HG02970 (cell line): ENCODE results near the gene SH3BP5L.
A peak's percentile ranks its signal among the peaks of the same experiment; 100 is the strongest.
"Not testable (repeated sequence)": the region's sequence is repeated elsewhere in the genome, so short reads cannot be mapped to it uniquely, and the experiment has no call there.

Source experiments
- ATAC-seq: cut with Tn5 transposase; IDR thresholded peaks from one replicate; pipeline ENCODE4 v1.9.1; 2021; ENCODE audit warnings: mild to moderate bottlenecking, moderate library complexity, moderate number of reproducible peaks; ENCODE audit not compliant: unreplicated experiment, low FRiP score

Gene SH3BP5L

DNA sequence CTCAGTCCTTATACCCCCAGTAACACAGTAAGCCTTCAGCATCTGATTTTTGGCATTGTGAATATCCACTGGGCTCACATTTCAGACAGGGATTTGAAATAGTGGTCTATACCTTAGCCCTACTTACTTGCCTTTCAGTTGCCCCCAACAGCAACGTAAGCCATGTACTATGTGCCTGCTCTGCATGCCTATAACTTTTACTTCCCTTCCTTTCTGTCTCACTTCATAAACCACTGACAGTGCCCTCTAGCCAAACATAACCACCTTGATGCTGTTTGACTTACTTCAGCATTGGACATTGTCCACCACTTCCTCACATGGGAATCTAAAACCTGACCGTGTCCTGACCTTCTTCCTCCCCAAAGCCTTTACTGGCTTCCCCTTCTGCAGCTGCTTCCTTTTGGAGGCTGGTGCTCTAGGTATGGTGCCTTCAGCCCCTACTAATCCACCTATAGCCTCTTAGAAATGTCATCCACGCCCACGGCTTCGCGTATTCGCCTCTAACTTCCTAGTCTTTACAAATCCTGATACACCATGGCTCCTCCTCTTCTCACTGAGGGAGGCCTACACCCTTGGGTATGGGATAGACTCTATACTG lies 8.7 kb upstream of the SH3BP5L start:
- no peak for ATAC-seq

DNA sequence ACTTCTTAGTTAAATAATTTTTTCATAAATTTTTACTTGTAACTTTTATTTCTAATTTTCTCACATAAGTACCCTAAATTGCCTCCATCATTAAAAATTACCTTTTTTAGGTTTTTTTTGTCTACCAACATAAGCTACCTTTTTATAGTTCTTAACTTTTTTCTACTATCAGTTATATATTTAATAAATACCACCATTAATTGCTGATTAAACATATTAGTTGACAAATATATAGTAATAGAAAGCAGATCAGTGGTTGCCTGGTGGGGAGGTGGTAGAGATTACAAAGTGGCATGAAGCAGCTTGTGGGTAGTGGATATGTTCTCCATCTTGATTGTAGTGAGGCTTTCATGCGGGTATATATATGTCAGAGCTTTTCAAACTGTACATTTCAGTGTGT lies 6.1 kb upstream of the SH3BP5L start:
- ATAC-seq = no peak

DNA sequence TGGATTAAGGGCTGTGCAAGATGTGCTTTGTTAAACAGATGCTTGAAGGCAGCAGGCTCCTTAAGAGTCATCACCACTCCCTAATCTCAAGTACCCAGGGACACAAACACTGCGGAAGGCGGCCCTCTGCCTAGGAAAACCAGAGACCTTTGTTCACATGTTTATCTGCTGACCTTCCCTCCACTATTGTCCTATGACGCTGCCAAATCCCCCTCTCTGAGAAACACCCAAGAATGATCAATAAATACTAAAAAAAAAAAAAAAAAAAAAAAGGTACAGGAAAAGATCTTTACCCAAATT lies 5.0 kb upstream of the SH3BP5L start:
- not testable (repeated sequence) for ATAC-seq

DNA sequence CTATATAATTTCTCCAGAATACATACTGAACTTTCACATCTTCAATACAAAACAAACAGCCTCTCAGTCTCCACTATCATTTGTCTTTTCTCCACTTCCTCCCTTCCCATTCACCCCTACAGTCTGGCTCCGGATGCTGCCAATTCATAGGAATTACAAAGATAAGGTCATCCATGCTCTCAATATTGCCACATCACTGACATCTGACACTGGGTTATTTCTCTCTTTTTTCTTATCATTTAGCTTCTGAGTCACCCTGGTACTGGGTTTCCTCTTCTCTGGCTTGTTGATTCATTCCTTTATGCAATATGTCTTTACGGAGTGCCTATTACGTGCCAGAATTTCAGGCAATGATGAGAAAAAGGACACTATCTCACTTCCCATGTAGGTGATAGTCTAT lies 3.1 kb upstream of the SH3BP5L start:
- ATAC-seq = no peak

DNA sequence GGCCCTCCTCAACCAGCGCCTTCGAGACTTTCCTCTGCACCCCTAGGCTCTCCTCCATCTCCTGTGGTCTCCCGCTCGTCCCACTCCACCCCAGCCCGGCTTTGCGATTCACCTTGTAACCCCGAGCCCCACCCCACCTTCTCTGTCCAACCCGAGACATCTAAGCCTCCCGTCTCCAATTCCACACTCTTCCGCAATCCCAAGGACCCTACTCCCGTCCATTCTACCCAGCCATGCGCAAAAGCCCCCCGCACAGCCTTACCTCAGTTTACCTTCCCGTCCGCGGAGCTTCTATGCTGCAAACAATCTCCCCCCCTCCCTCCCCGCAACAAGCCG lies 174 bp downstream of the SH3BP5L start:
- peak; percentile 1 for ATAC-seq

DNA sequence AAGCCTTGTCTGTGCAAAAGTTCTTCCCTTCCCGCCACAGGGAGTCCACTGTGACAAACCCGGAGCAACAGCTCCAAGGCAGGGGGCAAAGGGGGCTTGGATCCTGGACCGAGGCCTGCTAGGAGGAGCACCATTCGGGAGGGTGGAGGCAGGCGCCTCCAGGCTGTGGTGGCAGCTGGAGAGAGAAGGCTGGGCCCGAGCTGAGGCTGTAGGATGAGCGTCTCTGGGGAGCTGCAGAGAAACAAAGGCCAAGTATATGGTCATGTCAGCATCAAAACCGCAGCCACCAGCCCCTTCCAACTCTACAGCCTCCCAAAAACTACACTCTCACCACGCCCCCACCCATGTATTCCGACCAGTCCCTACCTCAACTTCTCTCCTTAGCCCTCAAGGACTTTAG lies 579 bp downstream of the SH3BP5L start:
- no peak for ATAC-seq

DNA sequence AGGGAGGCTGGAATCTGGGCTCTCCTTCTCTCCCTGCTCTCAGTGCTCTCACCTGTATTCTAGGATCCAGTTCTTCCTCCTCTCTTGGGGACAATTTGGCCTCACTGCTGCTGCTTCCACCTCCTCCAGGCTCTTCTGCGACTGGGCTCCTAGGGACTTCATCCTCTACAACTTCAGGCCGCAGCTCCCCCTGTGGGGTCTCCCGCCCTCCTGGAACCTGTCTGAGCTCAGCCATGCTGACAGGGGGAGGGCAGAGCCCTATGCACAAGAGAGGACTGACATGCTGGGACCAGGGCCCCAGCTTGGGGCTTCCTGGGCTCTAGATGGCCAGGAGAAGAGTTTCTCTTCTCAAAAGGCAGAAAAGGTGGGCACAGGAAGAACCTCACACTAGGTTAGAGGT lies 1.0 kb downstream of the SH3BP5L start:
- ATAC-seq = no peak

DNA sequence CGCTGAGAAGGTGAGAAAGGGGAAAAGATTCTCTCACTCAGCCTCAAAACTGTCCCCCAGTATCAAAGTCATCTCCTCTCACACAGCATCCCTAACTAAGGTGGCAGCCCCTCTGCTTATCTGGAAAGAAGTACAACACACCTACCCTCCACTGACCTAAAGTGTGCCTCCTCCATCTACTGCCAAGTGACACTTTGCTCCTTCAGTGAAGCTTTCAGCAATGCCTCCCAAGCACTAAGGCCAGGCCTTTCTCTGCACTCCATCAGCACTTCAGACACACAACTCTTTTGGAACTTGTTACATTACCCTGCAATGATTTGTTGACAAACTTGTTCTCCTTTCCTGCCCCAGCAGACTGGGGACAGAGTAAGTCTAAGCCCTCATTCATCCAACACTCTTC lies 1.4 kb downstream of the SH3BP5L start:
- ATAC-seq = no peak

DNA sequence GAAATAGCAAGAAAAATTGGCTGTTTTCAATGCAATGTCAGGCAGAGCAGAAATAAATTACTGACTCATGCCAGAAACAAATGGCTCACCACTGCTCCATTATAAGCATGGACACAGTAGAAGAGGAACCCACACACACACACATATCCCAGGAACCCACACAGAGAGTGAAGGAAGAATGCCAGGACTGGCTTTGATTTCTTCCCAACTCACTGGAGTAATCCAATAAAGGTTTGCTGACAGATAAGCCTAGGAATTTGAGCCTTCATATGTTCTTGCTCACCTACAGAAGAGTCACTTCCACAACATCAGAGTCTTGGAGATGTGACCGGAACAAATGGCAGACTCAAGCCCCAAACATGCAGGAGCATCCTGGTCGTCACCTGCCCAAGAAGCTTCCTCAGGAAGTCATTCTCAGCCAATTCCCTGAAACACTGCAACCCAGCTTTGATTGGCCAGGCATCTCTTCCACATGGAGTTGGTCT lies 2.2 kb downstream of the SH3BP5L start:
- no peak for ATAC-seq

DNA sequence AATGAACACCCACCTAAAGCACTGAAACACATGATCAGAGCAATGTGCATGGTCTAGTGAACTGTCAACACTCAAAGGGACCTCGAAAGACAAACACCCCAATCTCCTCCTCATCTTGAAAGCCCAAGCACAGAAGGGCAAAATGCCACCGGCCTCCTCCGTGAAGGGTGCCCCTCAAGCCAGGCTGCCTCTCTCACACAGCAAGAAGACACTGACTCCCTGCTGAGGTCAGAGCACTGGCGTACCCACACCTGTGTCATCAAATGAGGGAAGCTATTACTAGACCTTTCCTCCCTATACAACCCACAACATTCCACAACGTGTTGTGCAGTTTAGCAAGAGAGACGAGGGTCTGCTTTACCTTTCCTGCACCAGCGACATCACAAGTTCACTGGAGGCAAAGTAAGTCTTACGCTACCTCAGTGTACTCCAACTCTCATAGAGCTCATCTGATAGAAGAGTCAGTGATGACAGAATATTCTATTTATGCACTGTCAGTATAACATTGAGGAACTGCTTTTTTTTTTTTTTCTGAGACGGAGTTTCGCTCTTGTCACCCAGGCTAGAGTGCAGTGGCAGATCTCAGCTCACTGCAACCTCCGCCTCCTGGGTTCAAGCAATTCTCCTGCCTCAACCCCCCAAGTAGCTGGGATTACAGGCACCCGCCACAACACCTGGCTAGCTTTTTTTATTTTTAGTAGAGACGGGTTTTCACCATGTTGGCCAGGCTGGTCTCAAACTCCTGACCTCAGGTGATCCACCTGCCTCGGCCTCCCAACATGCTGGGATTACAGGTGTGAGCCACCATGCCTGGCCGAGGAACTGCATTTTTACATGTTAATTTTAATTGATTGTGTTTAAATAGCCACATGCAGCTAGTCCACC lies 3.3 kb downstream of the SH3BP5L start:
- no peak for ATAC-seq

DNA sequence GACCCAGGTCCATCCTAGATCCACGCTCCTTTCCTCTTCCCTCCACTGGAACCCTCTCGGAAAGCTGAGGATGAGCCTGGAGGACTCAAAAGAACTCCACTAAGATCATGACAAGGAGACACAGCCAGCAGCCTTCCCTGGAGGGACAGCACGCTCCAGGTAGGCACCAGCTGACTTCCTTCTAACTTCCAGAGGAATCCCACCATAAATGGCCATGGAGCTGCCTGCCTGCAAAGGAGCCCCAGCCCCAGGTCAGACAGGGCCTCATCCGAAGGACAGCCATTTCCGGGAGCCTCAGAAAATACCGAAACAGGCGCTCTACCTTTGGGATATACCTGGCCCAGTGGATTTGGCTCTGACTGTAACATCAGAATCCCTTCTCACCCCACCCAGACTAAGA lies 4.1 kb downstream of the SH3BP5L start:
- ATAC-seq = no peak

DNA sequence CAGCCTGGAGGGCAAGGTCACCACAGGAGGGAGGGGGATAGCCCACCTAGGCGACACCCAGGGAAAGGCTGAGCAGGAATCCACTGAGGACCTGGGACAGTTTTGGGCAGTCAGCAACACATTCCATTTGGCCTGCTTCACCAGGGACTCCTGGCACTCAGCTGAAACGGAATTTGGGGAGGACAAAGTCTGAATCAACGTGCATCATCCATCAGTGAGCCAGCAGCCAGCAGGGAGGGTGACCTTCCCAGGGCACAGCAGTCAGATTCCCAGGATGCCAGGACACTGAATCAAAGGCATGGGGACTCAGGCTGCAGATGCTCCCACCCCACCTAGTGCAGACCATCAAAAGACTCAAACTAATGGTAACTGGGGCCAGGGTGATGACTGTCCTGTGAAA lies 4.6 kb downstream of the SH3BP5L start:
- ATAC-seq = no peak

DNA sequence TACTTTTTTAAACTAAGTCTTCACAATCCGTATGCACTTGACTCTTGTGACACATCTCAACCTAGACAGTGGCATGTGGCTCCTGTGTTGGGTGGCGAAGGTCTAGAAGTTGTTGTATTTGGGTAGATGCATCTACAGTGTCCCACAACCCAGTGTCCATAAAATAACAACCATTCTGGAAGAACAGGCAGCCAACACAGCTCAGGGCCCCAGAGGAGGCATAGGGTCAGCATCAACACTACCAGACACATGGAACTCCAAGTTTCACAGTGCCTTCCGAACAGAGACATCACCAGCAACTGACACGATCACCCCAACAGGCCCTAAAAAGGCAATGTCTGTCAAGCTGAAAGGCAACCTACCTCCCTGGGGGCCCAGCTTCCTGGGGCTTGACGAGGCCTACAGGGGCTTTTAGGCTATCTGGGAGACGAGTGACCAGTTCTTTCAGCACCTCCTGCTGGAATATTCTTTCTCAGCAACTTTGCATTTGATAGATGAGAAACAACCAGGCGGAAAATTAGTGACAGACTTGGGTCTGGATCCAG lies 5.6 kb downstream of the SH3BP5L start:
- ATAC-seq = no peak

DNA sequence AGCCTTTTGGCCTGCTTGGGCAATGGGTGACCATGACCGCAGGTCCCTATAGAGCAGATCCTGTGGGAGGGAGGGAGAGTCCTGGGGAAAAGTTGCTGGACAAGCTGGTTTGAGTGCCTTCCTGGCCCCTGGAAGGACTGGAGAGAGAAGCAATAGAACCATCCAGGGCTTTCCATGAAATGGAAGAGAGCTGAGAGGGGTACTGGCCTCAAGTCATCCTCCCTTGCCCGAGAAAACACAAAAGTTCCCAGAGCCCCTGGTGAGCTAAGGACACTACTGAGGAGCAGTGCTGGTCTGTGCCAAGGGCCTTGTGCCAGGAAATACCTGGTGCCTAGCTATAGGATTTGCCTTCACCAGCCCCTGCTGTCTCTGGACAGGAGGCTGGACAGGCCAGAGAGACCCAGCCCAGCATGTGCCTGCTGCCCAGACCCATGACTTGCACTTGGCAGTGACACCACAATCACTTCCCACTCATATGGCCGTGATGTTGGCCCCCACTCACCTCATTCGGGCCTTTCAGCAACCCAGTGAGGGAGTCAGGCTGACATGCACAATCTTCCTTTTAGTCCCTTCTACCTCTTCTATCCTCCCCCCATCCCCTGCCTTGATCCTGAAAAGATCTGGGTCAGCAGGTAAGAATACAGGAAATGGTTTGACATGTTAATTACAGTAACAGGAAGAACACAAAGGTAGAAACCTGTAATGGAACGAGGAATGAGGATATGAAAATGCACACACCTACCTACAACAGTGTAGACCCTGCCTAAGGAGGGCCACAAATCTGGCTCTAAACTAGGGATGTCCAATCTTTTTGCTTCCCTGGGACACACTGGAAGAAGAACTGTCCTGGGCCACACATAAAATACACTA lies 7.0 kb downstream of the SH3BP5L start:
- ATAC-seq = no peak

DNA sequence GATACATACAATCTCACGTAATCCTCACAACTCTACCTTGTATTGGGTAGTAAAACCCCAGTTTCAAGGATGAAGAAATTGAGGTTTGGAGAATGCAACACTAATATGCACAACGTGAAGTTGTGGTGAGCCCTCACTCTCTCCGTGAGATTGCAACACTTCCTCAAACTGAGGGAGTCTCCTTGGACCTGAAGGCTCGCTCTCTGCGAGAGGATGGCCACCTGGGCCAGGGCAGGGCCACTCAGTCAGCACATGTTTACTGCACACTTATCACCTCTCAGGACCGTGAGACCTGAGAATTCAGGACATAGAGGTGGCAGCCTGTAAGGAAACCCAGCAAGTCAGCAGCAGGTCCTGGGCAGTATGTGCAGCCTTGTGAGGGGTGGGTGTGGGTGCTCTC lies 8.7 kb downstream of the SH3BP5L start:
- ATAC-seq = no peak

DNA sequence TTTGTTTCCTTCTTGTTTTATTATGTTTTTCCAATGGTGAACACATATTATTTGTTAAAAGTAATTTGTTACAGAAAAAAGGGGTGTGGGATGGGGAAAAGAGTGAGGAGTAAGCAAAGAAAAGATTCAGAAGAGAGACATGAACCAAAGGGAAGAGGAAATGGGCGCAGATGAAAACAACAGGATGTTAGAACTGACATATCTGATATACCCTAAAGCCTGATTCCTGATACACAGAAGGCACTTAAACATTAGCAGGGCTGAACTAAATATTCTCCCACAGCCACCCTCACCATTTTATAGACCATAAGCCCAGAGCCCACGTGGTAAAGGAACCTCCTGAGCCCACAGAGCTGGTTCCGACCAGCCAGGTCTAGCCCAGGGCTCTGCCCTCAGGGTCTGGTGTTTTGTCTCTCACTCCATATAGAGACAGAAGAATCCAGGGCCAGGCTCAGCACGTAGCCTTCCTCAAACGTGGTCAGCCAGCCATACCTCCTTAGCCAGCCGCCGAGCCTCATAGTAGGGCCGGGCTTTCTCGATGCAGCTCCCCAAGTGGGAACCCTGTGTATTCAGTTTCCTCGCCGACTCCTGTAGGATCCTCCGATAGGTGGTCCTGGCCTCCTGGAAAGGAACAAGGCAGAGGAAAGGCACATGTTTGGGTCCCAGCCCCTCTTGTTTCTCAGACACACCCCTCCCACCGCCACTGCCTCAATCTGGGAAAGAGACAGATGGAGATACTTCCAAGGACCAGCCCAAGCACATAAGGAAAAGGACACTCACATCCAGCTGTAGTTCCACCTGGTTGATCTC lies 9.5 kb downstream of the SH3BP5L start:
- no peak for ATAC-seq

DNA sequence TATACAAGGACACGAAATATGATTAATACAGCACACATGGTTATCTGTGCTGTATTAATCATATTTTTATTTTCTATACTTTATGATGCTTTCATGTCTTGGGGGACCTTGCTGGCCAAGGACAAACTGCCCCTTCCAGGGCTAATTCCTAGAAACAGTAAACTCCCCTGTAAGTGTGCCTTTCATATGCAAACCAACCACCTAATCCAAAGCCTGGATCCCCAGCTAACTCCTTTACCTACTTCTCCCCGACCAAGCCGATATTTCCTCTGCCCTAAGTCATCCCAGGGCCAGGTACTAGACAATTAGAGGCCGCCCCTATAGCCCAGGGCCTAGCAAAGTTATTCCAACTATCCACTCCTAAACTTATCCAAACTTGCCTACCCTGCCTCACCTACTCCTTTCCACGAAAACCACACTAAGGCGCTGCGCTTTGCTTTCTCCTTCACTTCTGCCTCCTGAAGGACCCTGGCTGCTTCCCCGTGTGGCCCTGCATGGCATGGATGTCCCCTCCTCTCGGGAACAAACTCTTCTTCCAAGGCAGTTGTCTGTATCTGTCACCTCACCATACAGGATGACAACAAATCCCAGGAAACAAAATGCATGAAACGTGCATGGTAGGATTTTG lies 10.2 kb downstream of the SH3BP5L start:
- ATAC-seq = no peak

DNA sequence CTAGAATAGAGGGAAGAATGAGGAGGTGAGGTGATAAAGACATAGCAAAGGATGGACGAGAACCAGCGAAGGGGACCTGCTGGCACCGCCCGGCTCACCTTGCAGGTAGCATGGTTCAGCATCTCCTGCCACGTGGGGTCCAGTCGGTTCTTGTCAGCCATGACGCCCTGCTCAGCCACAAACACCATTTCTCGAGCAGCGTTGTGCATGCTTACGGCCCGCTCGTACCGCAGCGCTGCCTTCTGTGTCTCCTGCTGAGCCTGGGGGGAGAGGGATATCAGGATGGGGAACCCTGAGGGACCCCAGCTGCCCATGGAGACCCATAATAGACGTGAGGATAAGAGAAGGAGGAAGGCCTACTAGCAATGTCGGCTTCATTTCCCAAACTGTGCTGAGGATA lies 11.4 kb downstream of the SH3BP5L start:
- ATAC-seq = no peak

DNA sequence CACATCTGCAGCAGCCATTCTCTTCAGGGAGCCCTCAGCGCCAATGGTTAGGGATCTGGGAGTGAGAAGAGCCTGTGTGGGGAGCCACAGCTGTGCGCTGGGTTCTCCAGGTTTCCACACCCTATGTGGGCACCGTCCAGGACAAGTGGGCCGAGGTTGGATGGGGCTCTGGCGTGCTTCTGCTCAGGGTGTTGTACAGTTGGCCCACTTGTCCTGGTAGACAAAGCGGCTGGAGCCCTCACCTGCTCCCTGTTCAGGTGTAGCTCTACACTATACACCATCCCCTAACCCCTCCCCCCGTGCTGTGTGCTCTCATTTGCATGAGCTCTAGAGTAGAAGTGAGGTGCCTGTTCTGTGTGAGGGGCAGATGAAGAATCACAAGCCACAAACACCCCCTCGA lies 12.2 kb downstream of the SH3BP5L start:
- no peak for ATAC-seq
